GM12878 (cell line): ENCODE results near the gene NUMBL.

Source experiments
- ATF2 ChIP-seq: IDR thresholded peaks from 2 replicates; pipeline ENCODE4 v1.6.1; 2012; ENCODE audit warnings: low read length, inconsistent platforms
- CHD2 ChIP-seq: IDR thresholded peaks from 2 replicates; pipeline ENCODE4 v1.6.1; 2011; ENCODE audit warnings: low read depth, low read length, improper control_type of control experiment, borderline replicate concordance
- EP300 ChIP-seq, 2 experiments: fragments of 150-350 bp in 1 of 2; IDR thresholded peaks; 2 replicates each; pipeline ENCODE4 v1.6.1; 2011 to 2012; ENCODE audit warnings: low read depth in 2 of 2, low read length in 2 of 2, borderline replicate concordance in 1 of 2, improper control_type of control experiment in 1 of 2, inconsistent platforms in 1 of 2; ENCODE audit not compliant: control insufficient read depth in 1 of 2
- POLR2AphosphoS5 ChIP-seq: IDR thresholded peaks from 2 replicates; pipeline ENCODE4 v1.6.1; 2011; ENCODE audit warnings: mild to moderate bottlenecking, low read length, inconsistent platforms
- RAD51 ChIP-seq: fragments of 450-650 bp; IDR thresholded peaks from 2 replicates; pipeline ENCODE4 v1.6.1; 2016; ENCODE audit warnings: moderate library complexity, mild to moderate bottlenecking, inconsistent platforms
- SPI1 ChIP-seq: IDR thresholded peaks from 2 replicates; pipeline ENCODE4 v1.6.1; 2011; ENCODE audit warnings: low read depth, mild to moderate bottlenecking, low read length, moderate library complexity, borderline replicate concordance; ENCODE audit not compliant: insufficient read depth
- SUZ12 ChIP-seq: fragments of 200-600 bp; sonication (generic); IDR thresholded peaks from one replicate; pipeline ENCODE4 v1.6.1; 2018; ENCODE audit warnings: antibody characterized with exemption, mild to moderate bottlenecking; ENCODE audit not compliant: unreplicated experiment
- TCF12 ChIP-seq: IDR thresholded peaks from 2 replicates; pipeline ENCODE4 v1.6.1; 2011; ENCODE audit warnings: low read depth, mild to moderate bottlenecking, low read length
- ZNF274 ChIP-seq: IDR thresholded peaks from one replicate; pipeline ENCODE4 v1.8.0; 2011; ENCODE audit not compliant: insufficient read length, insufficient read depth
- TF ChIP-seq, protein P1 (sequence below): fragments of 450-650 bp; IDR thresholded peaks from 2 replicates; pipeline ENCODE4 v1.6.1; 2017; ENCODE audit warnings: mild to moderate bottlenecking, low read depth, inconsistent platforms; ENCODE audit not compliant: poor library complexity, severe bottlenecking

GRCh38 chr19:40659116-40659515 lies 31.3 kb downstream of the NUMBL start:
- TF ChIP-seq EP300 (IDR thresholded peaks at IDR 0.05; ENCODE audit: borderline replicate concordance in 1 of 2, control insufficient read depth in 1 of 2, low read depth in 2 of 2, low read length in 2 of 2) (no peak), TCF12 (no peak), POLR2AphosphoS5 (no peak), ZNF274 (no peak), RAD51 (no peak), SUZ12 (no peak), ATF2 (no peak), CHD2 (no peak), SPI1 (no peak)
- TF ChIP-seq, protein P1, sequence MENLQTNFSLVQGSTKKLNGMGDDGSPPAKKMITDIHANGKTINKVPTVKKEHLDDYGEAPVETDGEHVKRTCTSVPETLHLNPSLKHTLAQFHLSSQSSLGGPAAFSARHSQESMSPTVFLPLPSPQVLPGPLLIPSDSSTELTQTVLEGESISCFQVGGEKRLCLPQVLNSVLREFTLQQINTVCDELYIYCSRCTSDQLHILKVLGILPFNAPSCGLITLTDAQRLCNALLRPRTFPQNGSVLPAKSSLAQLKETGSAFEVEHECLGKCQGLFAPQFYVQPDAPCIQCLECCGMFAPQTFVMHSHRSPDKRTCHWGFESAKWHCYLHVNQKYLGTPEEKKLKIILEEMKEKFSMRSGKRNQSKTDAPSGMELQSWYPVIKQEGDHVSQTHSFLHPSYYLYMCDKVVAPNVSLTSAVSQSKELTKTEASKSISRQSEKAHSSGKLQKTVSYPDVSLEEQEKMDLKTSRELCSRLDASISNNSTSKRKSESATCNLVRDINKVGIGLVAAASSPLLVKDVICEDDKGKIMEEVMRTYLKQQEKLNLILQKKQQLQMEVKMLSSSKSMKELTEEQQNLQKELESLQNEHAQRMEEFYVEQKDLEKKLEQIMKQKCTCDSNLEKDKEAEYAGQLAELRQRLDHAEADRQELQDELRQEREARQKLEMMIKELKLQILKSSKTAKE = no peak
